Measurements from ENCODE around the gene ARID1B. TPM values are rescaled to one million over a fixed set of nuclear protein-coding genes. Genes with fewer than 3 reads are reported as not detected.
"Not testable (repeated sequence)": the region's sequence is repeated elsewhere in the genome, so short reads cannot be mapped to it uniquely, and the experiment has no call there.

The ARID1B gene
- total RNA-seq, 1 donor from 2014 or later, result 66.3 TPM

DNA sequence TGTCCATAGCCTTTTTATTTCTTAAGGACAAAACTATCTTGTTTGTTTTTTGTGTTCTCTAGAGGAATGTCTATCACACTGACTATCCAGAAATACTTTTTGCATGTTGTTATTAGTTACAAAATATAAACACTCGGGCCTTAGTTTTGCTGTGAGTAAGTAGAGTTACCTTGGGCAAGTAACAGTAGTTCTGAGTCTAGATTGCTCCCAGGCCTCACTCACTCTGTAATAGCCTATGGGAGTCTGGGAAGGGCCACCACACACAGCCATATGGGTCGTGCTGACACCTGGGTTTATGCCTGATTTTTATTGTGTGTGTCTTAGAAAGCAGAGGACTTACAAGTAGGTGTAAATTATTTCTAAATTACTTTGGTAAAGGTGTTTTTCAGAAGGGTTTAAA is 360.3 kb downstream of the ARID1B start:
- no peak for DNase-seq (ENCODE audit: low spot score)
- Mint-ChIP-seq H3K4me3 (ENCODE audit: low read depth) (no peak overlapping the region), H3K36me3 (ENCODE audit: low read depth) (peaks cover 25% of the 10 kb centered on the region), H3K4me1 (ENCODE audit: low read depth) (peaks cover 11% of the 10 kb centered on the region), H3K9me3 (no peaks in the 10 kb centered on the region), H3K27ac (no peak overlapping the region), H3K27me3 (ENCODE audit: low read depth) (no peaks in the 10 kb centered on the region)
- intact Hi-C loops (cut with micrococcal nuclease), result no loop called here

DNA sequence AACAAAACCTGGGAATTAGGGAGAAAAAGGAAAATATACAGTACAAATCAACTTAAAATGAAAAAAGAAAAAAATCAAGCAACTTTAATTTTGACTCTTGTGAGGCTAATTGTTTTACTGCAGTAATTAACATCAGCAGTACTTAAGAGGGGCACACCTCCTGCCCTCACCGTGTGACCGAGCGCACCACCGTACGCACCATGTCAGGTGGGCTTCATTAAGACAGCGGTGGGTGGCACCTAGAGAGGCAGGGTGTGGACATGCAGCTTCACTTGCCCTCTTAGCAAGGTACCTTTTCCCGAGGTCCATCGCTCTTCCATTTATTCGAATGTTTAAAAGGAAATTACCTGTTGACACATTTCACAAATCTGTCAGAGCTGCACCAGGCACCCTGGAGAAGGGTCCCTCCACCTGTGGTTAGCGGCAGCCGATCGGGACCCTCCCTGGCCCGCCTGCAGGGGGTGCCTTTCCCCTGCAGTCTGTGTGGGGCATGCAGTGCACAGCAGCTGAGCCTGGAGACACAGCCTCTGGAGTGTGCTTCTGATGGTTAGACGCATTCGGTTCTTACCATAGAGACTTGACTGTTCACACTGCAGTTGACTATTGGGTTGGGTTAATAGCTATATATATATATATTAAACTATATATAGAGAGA is 362.0 kb downstream of the ARID1B start:
- Mint-ChIP-seq H3K36me3 (ENCODE audit: low read depth) (peaks cover 29% of the 10 kb centered on the region), H3K4me1 (ENCODE audit: low read depth) (peaks cover 12% of the 10 kb centered on the region), H3K4me3 (ENCODE audit: low read depth) (no peak overlapping the region), H3K9me3 (no peaks in the 10 kb centered on the region), H3K27me3 (ENCODE audit: low read depth) (no peaks in the 10 kb centered on the region), H3K27ac (no peak overlapping the region)
- intact Hi-C loops (cut with micrococcal nuclease), result no loop called here
- DNase-seq (ENCODE audit: low spot score), result no peak

- no peak for DNase-seq (ENCODE audit: low spot score)
- no peaks in the 10 kb centered on the region for H3K27me3 Mint-ChIP-seq (ENCODE audit: low read depth)
- no peaks in the 10 kb centered on the region for H3K9me3 Mint-ChIP-seq
- H3K27ac Mint-ChIP-seq, result no peak overlapping the region
- intact Hi-C loops (cut with micrococcal nuclease), result no loop called here
- H3K4me3 Mint-ChIP-seq (ENCODE audit: low read depth), result no peak overlapping the region
- peaks cover 8% of the 10 kb centered on the region for H3K4me1 Mint-ChIP-seq (ENCODE audit: low read depth)
- H3K36me3 Mint-ChIP-seq (ENCODE audit: low read depth), result peaks cover 22% of the 10 kb centered on the region
Observed at GRCh38 chr6:157143171-157143889, 366.2 kb downstream of the ARID1B start.

- H3K27me3 Mint-ChIP-seq (ENCODE audit: low read depth), result no peaks in the 10 kb centered on the region
- intact Hi-C loops (cut with micrococcal nuclease), result no loop called here
Observed at GRCh38 chr6:157143890-157144798, 367.0 kb downstream of the ARID1B start.

DNA sequence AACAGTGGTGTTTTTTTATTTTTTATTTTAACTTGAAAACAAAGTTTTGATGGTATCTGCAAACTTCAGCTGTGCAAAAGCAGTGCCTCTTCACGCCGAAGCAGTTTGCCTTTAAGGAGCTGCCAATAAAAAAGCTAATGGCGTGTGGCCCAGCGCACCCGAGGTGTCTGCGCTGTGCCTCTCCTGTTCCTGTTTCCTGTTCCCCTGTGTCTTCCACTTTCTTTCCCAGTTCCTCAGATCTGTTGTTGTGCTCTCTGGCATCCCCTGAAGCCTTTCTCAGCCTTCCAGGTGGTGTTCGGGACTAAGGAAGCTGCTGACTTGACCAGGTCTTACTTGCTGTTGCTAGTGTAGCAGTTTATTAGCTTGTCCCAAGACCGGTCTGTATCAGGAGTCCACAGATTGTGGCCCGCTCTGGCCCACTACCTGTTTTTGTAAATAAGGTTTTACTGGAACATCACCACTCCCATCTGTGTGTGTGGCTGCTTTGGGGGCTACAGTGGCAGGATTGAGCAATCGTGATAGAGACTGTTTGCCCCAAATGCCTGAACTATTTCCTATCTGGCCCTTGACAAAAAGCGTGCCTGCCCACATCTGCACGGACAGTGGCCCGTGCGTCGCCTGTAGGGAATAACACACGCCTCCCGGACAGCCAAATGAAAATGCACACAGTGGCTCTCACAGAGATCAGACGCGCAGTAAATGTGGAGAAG is 367.8 kb downstream of the ARID1B start:
- Mint-ChIP-seq H3K4me3 (ENCODE audit: low read depth) (no peak overlapping the region), H3K9me3 (no peaks in the 10 kb centered on the region), H3K4me1 (ENCODE audit: low read depth) (peaks cover 7% of the 10 kb centered on the region), H3K27me3 (ENCODE audit: low read depth) (no peaks in the 10 kb centered on the region), H3K27ac (no peak overlapping the region), H3K36me3 (ENCODE audit: low read depth) (peaks cover 30% of the 10 kb centered on the region)
- intact Hi-C loops (cut with micrococcal nuclease), result no loop called here
- DNase-seq (ENCODE audit: low spot score), result no peak

More at GRCh38 chr6:157143890-157144798, 367.0 kb downstream of the ARID1B start:
- Mint-ChIP-seq H3K4me1 (ENCODE audit: low read depth) (peaks cover 7% of the 10 kb centered on the region), H3K36me3 (ENCODE audit: low read depth) (peaks cover 30% of the 10 kb centered on the region), H3K27ac (no peak overlapping the region), H3K9me3 (no peaks in the 10 kb centered on the region), H3K4me3 (ENCODE audit: low read depth) (no peak overlapping the region)
- DNase-seq (ENCODE audit: low spot score), result no peak

- intact Hi-C loops (cut with micrococcal nuclease), result no loop called here
- Mint-ChIP-seq H3K4me3 (ENCODE audit: low read depth) (no peak overlapping the region), H3K4me1 (ENCODE audit: low read depth) (peaks cover 7% of the 10 kb centered on the region)
Observed at GRCh38 chr6:157145656-157146285, 368.6 kb downstream of the ARID1B start.

DNA sequence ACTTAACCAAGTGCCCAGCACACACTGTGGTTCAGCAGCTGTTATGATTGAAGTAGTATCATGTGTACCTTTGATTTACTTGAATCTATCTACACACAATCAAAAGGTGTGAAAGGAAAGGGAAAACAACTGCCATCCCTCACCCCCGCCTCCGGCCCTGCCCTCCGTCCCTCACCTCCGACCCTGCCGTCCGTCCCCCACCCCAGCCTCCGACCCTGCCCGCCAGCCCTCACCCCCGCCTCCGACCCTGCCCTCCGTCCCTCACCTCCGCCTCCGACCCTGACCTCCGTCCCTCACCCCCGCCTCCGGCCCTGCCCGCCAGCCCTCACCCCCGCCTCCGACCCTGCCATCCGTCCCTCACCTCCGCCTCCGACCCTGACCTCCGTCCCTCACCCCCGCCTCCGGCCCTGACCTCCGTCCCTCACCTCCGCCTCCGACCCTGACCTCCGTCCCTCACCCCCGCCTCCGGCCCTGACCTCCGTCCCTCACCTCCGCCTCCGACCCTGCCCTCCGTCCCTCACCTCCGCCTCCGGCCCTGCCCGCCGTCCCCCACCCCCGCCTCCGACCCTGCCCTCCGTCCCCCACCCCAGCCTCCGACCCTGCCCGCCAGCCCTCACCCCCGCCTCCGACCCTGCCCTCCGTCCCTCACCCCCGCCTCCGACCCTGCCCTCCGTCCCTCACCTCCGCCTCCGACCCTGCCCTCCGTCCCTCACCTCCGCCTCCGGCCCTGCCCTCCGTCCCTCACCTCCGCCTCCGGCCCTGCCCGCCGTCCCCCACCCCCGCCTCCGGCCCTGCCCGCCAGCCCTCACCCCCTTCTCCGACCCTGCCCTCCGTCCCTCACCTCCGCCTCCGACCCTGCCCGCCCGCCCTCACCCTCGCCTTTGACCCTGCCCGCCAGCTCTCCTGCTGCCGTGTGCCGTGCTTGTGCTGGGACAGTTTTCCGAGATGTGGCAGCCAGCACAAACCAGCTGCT is 370.2 kb downstream of the ARID1B start:
- peak overlapping the region; percentile 28 for H3K27ac Mint-ChIP-seq
- intact Hi-C loops (cut with micrococcal nuclease); H3K9me3 Mint-ChIP-seq; H3K4me3 Mint-ChIP-seq (ENCODE audit: low read depth); DNase-seq (ENCODE audit: low spot score); H3K27me3 Mint-ChIP-seq (ENCODE audit: low read depth): not testable (repeated sequence)
- H3K4me1 Mint-ChIP-seq (ENCODE audit: low read depth), result peaks cover 21% of the 10 kb centered on the region
- peaks cover 32% of the 10 kb centered on the region for H3K36me3 Mint-ChIP-seq (ENCODE audit: low read depth)

More at GRCh38 chr6:157145656-157146285, 368.6 kb downstream of the ARID1B start:
- Mint-ChIP-seq H3K36me3 (ENCODE audit: low read depth) (peaks cover 30% of the 10 kb centered on the region), H3K27ac (no peak overlapping the region), H3K27me3 (ENCODE audit: low read depth) (no peaks in the 10 kb centered on the region), H3K9me3 (no peaks in the 10 kb centered on the region)
- no peak for DNase-seq (ENCODE audit: low spot score)

GRCh38 chr6:157148391-157149323 is 371.5 kb downstream of the ARID1B start:
- DNase-seq (ENCODE audit: low spot score), result no peak
- H3K27me3 Mint-ChIP-seq (ENCODE audit: low read depth), result no peaks in the 10 kb centered on the region
- H3K9me3 Mint-ChIP-seq, result no peaks in the 10 kb centered on the region
- H3K4me3 Mint-ChIP-seq (ENCODE audit: low read depth), result no peak overlapping the region
- H3K27ac Mint-ChIP-seq, result peak overlapping the region; percentile 35
- intact Hi-C loops (cut with micrococcal nuclease), result no loop called here
- H3K4me1 Mint-ChIP-seq (ENCODE audit: low read depth), result peaks cover 27% of the 10 kb centered on the region
- peaks cover 30% of the 10 kb centered on the region for H3K36me3 Mint-ChIP-seq (ENCODE audit: low read depth)

- H3K27ac Mint-ChIP-seq, result no peak overlapping the region
- H3K4me1 Mint-ChIP-seq (ENCODE audit: low read depth), result peaks cover 27% of the 10 kb centered on the region
- no peaks in the 10 kb centered on the region for H3K27me3 Mint-ChIP-seq (ENCODE audit: low read depth)
- intact Hi-C loops (cut with micrococcal nuclease), result loop anchor here (5.0 kb wide), 1 partner anchor 98 kb away; no protein-coding TSS in a partner anchor
- H3K36me3 Mint-ChIP-seq (ENCODE audit: low read depth), result peaks cover 40% of the 10 kb centered on the region
- H3K4me3 Mint-ChIP-seq (ENCODE audit: low read depth), result no peak overlapping the region
- DNase-seq (ENCODE audit: low spot score), result no peak
- no peaks in the 10 kb centered on the region for H3K9me3 Mint-ChIP-seq
Observed at GRCh38 chr6:157150076-157150475, 372.9 kb downstream of the ARID1B start.

GRCh38 chr6:157151029-157151428 is 373.9 kb downstream of the ARID1B start:
- H3K9me3 Mint-ChIP-seq, result no peaks in the 10 kb centered on the region
- peaks cover 40% of the 10 kb centered on the region for H3K36me3 Mint-ChIP-seq (ENCODE audit: low read depth)
- H3K4me1 Mint-ChIP-seq (ENCODE audit: low read depth), result peaks cover 27% of the 10 kb centered on the region
- H3K4me3 Mint-ChIP-seq (ENCODE audit: low read depth), result no peak overlapping the region
- DNase-seq (ENCODE audit: low spot score), result no peak
- H3K27me3 Mint-ChIP-seq (ENCODE audit: low read depth), result no peaks in the 10 kb centered on the region
- peak overlapping the region; percentile 55 for H3K27ac Mint-ChIP-seq
- intact Hi-C loops (cut with micrococcal nuclease), result loop anchor here (5.0 kb wide), 1 partner anchor 99 kb away; no protein-coding TSS in a partner anchor

Measured in activated T-helper 2 cell treated with anti-CD3 and anti-CD28 coated beads, Interferon-gamma antibody, Interleukin-2, Interleukin-4, amounts not matched to agents 10 μg/mL and 5 μg/mL and 100 μg/mL, durations not matched to agents 14 hours and 24 hours and 36 hours (primary cell).